GM23248 (cell line): Measurements from ENCODE around the gene TNK1.

Source experiments
- EZH2 ChIP-seq: fragments of 200-600 bp; sonication (generic); IDR thresholded peaks from 2 replicates; pipeline ENCODE4 v1.6.1; 2018; ENCODE audit warnings: antibody characterized with exemption, mild to moderate bottlenecking; ENCODE audit not compliant: insufficient read depth, poor library complexity, severe bottlenecking
- EZH2phosphoT487 ChIP-seq: fragments of 200-600 bp; sonication (generic); IDR thresholded peaks from 2 replicates; pipeline ENCODE4 v1.6.1; 2018; ENCODE audit warnings: antibody characterized with exemption, moderate library complexity, mild to moderate bottlenecking, low read depth; ENCODE audit not compliant: insufficient read depth

- TF ChIP-seq EZH2phosphoT487 (no peak), EZH2 (no peak)
Measured at GRCh38 chr17:7379134-7379533, 1.8 kb upstream of the TNK1 start.
